HG03066 (cell line): Measurements from ENCODE around the gene MED1.

Experiments used
- ATAC-seq: cut with Tn5 transposase; IDR thresholded peaks from one replicate; pipeline ENCODE4 v1.9.1; 2021; ENCODE audit warnings: low read depth; ENCODE audit not compliant: unreplicated experiment

MED1 gene

GRCh38 chr17:39364236-39365025 is 86.6 kb downstream of the MED1 start:
- ATAC-seq, result no peak

- no peak for ATAC-seq
These were observed 90.0 kb downstream of the MED1 start for GRCh38 chr17:39361064-39361463.

DNA sequence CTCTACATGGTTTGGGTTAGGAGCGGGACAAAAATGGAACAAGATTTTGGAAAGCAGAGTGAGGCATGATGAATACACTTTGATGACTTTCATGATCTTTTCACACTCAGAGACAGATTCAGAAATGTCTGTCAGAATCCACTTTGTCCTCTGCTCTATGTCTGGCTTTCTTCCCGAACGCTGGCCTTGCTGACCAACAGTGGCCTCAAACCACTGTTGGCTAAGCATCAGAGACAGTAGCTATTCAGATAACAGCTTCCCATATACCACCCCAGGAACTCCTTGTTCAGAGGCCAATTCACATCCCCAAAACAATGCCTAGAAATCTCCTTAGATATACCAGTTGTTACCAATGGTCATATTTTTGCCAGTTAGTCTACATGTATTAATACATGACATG is 90.5 kb downstream of the MED1 start:
- no peak for ATAC-seq

- ATAC-seq, result no peak
These were observed 91.1 kb downstream of the MED1 start for GRCh38 chr17:39359994-39360393.

GRCh38 chr17:39357986-39358385 is 93.1 kb downstream of the MED1 start:
- no peak for ATAC-seq

DNA sequence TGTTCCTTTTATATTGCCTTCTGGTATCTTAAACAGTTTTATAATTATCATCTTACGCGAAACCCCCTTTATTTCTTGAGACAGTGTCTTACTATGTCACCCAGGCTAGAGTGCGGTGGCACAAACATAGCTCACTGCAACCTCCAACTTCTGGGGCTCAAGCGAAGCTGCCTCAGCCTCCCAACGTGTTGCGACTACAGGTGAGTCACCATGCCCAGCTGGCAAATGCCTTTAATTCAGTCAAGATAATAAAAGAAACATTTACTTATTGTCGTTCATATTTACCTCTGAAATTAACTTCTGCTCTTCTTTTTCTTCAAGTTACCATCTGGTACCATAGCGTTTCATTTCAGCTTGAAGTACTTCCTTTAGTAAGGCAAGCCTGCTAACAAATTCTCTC is 93.6 kb downstream of the MED1 start:
- no peak for ATAC-seq
